GM18870 (cell line): ENCODE data around the gene TANGO2.

Experiments used
- ATAC-seq: cut with Tn5 transposase; IDR thresholded peaks from one replicate; pipeline ENCODE4 v1.9.1; 2021; ENCODE audit warnings: moderate library complexity; ENCODE audit not compliant: unreplicated experiment

Gene TANGO2

GRCh38 chr22:20024650-20025397, 3.9 kb downstream of the TANGO2 start:
- no peak for ATAC-seq

- no peak for ATAC-seq
These were observed 4.7 kb downstream of the TANGO2 start for GRCh38 chr22:20025401-20026203.

- ATAC-seq: no peak
These were observed 5.4 kb downstream of the TANGO2 start for GRCh38 chr22:20026204-20026908.

- ATAC-seq: no peak
These were observed 6.2 kb downstream of the TANGO2 start for GRCh38 chr22:20026996-20027601.

GRCh38 chr22:20027966-20028854, 7.3 kb downstream of the TANGO2 start:
- ATAC-seq: no peak

- no peak for ATAC-seq
These were observed 8.1 kb downstream of the TANGO2 start for GRCh38 chr22:20028855-20029549.

GRCh38 chr22:20029550-20030225, 8.8 kb downstream of the TANGO2 start:
- no peak for ATAC-seq

GRCh38 chr22:20031732-20032406, 11.0 kb downstream of the TANGO2 start:
- no peak for ATAC-seq

- no peak for ATAC-seq
These were observed 11.6 kb downstream of the TANGO2 start for GRCh38 chr22:20032407-20032991.

GRCh38 chr22:20033045-20033706, 12.3 kb downstream of the TANGO2 start:
- no peak for ATAC-seq

- ATAC-seq: no peak
These were observed 13.2 kb downstream of the TANGO2 start for GRCh38 chr22:20034143-20034542.

- ATAC-seq: no peak
These were observed 14.6 kb downstream of the TANGO2 start for GRCh38 chr22:20035375-20036083.

- no peak for ATAC-seq
These were observed 15.2 kb downstream of the TANGO2 start for GRCh38 chr22:20036084-20036482.

GRCh38 chr22:20036535-20037392, 15.9 kb downstream of the TANGO2 start:
- ATAC-seq: no peak

GRCh38 chr22:20037419-20037818, 16.5 kb downstream of the TANGO2 start:
- ATAC-seq: no peak

GRCh38 chr22:20038574-20038973, 17.7 kb downstream of the TANGO2 start:
- no peak for ATAC-seq
